SIG-M5 treated with dmso at 0.1 percent for 504 hours (cell line): ENCODE measurements around the gene SCP2.

Source experiments
- DNase-seq: peaks from one replicate; lab custom pipeline; 2025; ENCODE audit not compliant: unreplicated experiment; lab: John Stamatoyannopoulos, UW

The SCP2 gene

DNA sequence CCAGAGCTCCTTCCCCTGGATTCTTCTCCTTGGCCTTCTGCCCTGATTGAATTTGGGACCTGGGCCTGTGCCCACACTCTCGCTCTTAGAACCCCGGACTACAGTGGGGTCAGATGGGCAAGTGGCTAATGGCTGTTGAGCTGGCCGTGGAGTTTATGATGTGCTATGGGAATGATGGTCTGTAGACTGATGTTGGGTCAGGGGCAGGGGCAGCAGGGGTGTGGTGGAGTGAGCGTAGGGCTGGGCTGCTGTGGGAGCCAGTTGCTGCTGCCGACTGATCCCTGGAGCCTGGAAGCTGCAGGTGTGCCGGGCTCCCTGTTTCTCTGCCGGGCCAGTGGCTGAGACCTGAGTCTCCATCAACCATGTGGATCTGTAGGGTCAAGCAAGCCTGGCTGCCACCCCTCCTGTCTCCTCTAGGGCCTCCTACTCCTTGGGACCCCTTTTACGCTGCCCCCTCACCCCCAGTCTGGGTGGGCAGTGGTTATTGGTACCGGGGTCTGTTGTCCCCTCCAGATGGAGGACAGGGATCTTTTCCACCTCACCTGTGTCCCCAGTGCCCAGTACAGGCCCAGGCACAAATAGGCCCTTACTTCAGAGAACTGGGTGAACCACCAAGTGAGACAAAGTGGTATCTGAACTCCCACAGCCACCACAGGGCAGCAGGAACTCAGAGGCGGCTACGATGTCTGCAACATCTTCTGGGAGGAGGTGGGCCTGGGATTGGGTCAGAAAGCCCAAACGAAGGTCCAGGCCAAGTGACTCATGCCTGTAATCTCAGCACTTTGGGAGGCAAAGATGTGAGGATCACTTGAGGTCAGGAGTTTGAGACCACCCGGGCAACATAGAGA, 140.0 kb downstream of the SCP2 start:
- DNase-seq, result no peak

DNA sequence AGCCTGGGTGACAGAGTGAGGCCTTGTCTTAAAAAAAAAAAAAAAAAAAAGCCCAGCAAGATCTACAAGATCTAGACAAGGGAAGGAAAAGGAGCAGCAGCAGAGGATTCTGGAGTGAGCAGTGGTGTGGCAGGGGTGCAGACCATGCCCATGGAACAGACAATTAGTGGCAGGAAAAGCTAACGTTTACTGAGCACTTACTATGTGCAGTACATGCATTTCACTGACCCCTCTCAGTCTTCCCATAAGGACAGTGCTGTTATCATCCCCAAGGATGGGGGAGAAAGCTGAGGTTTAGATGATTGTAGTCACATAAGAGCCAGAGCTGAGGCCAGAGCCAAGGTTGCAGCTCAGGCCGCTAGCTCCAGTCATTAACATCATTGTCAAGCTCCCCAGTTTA, 140.8 kb downstream of the SCP2 start:
- no peak for DNase-seq

DNA sequence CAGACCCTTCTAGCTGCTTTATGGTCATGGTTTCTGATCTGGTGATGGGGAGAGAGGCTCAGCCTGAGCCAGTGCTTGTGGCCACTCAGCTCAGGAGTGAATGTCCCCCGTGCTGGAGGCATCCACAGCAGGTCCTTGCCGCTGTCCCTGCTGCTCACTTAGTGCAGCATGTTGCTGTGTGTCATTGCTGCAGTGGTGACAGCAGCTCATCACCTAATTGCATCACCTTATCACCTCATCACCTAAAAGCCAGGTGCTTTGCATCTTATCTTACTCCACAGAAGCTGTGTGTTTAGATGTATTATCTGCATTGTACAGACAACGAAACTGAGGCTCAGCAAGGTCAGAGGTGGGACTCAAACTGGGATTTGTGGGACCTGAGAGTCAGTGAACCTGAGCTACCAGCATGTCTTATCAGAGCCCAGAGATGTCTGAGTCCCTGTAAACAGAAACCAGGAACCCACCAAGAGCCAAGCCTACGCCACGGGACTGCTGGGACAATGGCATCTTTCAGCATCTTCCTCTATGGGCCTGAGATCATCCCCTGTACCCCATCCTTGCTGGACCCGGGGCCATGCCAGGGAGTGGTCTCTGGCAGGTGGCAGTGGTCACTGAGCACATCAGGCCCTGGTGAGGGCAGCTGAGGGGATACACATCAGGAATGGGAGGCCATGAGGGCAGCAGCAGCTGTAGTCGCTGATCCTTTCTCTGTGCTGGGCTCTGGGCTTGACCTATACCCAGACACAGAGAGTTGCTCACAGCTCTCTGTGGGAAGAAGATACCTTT, 141.4 kb downstream of the SCP2 start:
- DNase-seq, result no peak

- no peak for DNase-seq
These were observed 142.2 kb downstream of the SCP2 start for GRCh38 chr1:53069265-53069662.

DNA sequence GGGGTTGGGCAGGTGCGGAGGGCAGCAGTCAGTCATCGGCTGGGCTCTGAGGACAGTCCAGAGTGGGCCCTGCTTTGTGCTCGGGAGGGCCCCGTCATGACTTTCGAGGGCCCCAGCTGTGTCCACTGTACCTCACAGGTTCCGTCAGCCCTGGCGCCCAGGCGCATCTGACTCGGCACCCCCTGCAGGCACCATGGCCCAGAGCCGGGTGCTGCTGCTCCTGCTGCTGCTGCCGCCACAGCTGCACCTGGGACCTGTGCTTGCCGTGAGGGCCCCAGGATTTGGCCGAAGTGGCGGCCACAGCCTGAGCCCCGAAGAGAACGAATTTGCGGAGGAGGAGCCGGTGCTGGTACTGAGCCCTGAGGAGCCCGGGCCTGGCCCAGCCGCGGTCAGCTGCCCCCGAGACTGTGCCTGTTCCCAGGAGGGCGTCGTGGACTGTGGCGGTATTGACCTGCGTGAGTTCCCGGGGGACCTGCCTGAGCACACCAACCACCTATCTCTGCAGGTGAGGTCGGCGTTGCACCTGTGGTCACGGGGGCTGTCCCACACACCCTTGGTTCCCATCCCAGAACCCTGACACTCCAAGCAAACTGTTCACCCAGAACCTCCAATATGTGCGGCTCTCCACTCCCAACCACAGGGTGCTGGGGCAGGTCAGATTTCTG, 142.7 kb downstream of the SCP2 start:
- no peak for DNase-seq

GRCh38 chr1:53070621-53071020, 143.5 kb downstream of the SCP2 start:
- no peak for DNase-seq

- no peak for DNase-seq
These were observed 144.2 kb downstream of the SCP2 start for GRCh38 chr1:53071167-53071865.

DNA sequence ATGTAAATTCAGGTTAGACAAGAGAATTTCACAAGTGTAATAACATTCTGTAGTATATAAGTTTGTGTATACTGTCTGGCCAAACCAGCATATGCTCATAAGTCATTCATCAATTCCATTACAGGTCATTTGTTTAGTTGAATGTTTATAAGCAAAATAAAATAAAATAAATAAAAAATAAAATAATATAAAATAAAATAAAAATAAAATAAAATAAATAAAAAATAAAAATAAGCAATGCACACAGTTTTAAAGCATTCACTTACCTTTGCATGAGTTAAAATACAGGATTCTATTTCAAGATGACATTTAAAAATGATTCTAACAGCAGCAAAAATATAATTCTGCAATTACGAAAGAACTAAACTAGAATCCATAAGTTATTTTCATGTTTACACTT, 144.8 kb downstream of the SCP2 start:
- DNase-seq, result no peak

- DNase-seq, result no peak
These were observed 146.2 kb downstream of the SCP2 start for GRCh38 chr1:53073287-53073686.

DNA sequence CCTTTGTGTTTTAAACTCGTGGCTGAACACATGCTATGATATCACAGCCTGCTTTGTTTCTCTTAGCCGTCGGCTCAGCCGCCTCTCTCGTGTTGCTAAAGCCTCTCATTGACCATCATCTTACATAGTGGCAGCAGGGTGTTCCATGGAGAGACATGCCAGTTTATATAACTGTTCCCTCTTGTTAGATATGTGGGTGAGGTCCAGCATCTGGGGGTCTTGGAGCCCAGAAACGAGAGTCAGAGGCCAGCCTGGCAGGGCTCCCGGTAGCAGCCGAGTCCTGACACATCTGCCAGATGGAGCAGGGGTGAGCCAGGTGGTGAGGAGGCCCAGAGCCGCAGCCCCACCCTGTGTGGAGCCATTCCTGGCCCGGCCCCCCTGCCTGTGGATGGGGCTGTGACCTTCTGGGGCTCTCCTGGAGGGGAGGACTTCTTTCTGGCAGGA, 146.8 kb downstream of the SCP2 start:
- no peak for DNase-seq

GRCh38 chr1:53074313-53075154, 147.5 kb downstream of the SCP2 start:
- no peak for DNase-seq

- DNase-seq, result no peak
These were observed 148.1 kb downstream of the SCP2 start for GRCh38 chr1:53075206-53075605.

GRCh38 chr1:53075761-53076163, 148.7 kb downstream of the SCP2 start:
- no peak for DNase-seq

DNA sequence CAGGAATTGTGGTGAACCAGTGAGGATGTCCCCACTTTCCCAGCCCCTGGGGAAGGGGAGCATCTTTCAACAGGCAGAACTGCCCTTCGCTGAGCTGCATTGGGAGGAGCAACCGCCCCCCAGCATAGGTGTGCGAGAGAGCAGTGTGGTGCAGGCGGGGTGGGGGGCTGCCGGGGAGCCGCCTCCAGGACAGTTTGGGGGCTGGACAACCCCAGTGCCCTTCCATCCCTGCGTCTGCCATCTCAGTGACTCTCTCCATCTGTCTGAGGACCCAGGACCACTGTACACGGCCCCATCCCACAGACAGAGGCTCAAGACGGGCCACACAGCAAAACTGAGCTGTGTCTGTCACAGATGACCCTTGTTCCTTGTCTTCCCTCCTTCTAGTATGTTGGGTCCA, 149.1 kb downstream of the SCP2 start:
- DNase-seq, result no peak

DNA sequence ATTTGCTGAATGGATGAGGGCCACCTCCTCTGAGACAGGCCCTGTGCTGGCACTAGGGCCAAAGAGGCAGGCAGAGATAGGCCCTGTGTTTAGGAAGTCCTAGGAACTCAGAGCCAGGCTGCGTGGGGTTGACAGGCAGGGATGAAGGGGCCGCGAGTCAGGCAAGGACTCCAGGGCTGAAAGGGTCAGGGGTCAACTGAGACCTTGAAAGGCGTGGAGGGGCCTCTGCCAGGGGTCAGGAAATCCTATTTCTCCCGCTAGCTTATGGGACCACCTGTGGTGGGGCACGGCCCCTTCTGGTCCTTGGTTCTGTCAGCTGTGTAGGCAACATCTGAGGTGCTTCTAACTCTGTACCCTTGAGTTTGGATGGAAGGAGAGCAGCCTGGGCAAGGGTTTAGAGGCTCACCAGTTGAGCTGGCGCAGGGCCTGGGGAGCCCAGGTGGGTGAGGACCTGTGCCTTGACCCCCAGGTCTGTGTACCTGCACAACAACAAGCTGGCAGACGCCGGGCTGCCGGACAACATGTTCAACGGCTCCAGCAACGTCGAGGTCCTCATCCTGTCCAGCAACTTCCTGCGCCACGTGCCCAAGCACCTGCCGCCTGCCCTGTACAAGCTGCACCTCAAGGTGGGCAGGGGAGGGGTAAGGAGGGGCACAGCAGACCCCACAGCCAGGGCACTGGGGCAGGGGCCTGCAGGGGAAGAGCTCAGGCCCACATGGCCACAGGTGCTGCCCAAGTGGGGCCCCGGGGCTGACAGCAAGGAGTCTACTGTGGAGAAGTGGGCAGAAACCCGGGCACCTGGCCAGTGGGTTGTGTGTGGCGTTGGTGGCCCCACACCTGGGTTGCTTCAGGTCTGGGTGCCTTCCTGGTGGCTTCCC, 149.9 kb downstream of the SCP2 start:
- DNase-seq, result no peak

- DNase-seq, result no peak
These were observed 150.5 kb downstream of the SCP2 start for GRCh38 chr1:53077599-53077965.

DNA sequence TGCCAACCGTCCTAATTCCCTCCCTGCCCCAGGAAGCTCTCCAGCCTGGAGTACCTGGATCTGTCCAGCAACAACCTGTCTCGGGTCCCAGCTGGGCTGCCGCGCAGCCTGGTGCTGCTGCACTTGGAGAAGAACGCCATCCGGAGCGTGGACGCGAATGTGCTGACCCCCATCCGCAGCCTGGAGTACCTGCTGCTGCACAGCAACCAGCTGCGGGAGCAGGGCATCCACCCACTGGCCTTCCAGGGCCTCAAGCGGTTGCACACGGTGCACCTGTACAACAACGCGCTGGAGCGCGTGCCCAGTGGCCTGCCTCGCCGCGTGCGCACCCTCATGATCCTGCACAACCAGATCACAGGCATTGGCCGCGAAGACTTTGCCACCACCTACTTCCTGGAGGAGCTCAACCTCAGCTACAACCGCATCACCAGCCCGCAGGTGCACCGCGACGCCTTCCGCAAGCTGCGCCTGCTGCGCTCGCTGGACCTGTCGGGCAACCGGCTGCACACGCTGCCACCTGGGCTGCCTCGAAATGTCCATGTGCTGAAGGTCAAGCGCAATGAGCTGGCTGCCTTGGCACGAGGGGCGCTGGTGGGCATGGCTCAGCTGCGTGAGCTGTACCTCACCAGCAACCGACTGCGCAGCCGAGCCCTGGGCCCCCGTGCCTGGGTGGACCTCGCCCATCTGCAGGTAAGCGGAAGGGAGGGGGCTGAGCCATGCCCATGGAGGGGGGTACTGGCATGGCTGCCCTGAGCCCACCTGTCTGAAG, 151.4 kb downstream of the SCP2 start:
- DNase-seq, result no peak

DNA sequence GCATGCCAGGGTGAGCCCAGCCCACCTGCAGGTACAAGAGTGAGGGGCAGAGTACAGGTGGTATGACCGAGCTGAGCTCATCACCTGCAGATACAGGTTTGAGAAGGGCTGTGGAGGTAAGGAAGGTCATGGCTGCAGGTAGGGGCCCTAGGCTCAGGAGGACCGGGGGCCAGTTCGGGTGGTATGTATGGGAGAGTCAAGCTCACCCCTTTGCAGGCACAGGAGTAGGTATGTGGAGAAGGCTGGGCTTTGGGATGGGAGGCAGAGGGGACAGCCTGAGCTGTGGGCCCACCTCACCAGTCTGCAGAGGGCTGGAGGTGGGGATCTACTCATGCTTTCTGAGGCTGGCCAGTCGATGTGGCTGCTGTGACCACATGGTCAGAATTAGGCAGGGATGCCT, 152.2 kb downstream of the SCP2 start:
- no peak for DNase-seq

GRCh38 chr1:53080041-53080440, 153.0 kb downstream of the SCP2 start:
- no peak for DNase-seq
